Endometrium (tissue), 2 donors: ENCODE results near the gene NUMB.
"Not testable (repeated sequence)": the region's sequence is repeated elsewhere in the genome, so short reads cannot be mapped to it uniquely, and the experiment has no call there.

Source experiments
- FAIRE-seq: peaks from 2 replicates; lab custom pipeline; 2012; peaks lifted over from hg19 to GRCh38; lab: Jason Lieb, UNC
- donor health status: control.
- donor health status: control.

Gene NUMB

GRCh38 chr14:73465823-73466532, 7.6 kb upstream of the NUMB start:
- FAIRE-seq = no peak

GRCh38 chr14:73463411-73463810, 5.1 kb upstream of the NUMB start:
- FAIRE-seq = no peak

GRCh38 chr14:73462815-73463214, 4.5 kb upstream of the NUMB start:
- no peak for FAIRE-seq

GRCh38 chr14:73462048-73462715, 3.8 kb upstream of the NUMB start:
- no peak for FAIRE-seq

DNA sequence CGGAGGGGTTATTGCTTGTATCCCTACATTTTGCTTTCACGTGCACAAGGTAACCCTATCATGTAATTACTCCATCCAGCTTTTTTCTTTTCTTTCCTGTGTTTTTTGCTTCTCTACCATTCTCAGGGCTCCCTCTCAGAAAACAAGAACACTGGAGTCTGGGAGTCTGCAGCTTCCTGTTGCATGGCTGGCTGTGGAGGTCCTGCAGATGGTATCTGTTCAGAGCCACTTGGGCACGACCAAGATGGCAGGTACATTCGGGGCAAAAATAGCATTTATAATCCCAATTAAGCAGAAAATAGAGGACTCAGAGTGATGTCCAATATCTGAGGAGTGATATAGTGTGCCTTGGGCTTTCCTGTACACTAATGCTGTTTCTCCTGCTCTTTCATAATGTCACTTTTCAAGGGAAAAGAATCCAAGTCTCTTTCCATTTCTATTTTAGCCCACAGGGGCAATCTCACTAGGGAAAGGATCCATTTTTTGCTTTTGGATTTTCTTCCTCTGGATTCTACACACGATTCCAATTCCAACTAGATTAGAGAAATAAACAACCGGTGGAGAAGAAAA, 3.2 kb upstream of the NUMB start:
- FAIRE-seq = no peak

DNA sequence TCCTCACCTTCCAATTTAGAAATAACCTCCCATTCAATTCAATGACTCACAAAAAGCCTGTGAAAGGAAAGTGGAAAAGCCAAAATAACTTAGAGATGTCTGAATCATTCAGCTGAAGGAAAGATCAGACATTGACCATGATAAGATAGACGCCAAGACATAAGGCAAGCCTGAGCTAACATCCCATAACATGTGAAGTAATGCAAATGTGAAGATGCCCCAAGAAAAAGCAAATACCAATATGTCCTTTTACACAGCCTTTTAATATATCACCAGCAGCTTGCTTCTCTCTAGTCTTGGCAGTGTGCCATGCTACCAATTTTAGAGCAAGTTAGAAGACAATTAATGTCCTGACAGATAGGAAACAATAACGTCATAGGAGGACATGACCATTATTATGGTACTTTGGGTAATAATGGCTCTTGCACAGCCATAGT, 2.4 kb upstream of the NUMB start:
- no peak for FAIRE-seq

GRCh38 chr14:73459959-73460358, 1.6 kb upstream of the NUMB start:
- FAIRE-seq = no peak

GRCh38 chr14:73457924-73458182, 493 bp downstream of the NUMB start:
- no peak for FAIRE-seq

DNA sequence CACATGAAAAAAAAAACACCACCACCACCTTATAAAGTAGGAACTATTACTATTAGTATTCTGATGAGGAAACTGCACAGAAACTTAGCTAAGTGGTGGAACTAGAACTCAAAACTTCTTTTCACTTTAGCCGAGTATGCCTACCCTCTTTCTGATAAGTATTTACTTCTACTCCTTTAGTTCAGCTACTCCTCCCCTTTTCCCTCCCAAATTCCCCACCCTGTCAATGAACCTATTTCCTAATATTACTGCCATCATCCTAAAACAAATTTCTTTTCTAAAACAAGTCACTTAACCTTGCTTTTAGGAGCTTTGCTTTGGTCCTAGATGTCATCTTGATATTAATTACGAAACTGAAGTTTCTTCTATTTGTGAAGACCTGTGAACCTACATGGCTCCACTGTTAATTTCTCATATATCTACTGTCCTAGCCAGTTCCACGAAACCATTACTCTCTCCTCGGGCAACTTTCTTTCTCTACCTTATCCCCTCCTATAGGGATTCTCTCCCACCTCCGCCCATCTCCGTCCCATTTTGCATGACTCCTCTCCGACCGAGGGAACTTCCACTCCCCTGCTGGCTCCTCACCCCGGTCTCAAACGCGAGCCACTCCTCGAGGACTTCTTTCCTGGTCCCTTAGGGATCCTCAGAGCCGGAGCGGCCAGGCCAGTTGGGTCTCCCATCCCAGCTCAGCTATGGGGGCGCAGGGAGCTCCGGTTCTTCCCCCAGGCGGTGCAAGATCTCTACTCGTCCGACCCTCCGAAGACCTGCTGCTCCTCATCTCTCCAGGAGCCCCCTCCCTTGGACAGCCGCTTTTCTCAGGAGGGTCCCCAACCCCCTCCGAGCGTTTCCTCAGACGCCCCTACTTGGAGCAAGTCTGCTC, 1.1 kb downstream of the NUMB start:
- FAIRE-seq = no peak

GRCh38 chr14:73455294-73455693, 3.1 kb downstream of the NUMB start:
- no peak for FAIRE-seq

GRCh38 chr14:73452341-73453186, 5.8 kb downstream of the NUMB start:
- no peak for FAIRE-seq

DNA sequence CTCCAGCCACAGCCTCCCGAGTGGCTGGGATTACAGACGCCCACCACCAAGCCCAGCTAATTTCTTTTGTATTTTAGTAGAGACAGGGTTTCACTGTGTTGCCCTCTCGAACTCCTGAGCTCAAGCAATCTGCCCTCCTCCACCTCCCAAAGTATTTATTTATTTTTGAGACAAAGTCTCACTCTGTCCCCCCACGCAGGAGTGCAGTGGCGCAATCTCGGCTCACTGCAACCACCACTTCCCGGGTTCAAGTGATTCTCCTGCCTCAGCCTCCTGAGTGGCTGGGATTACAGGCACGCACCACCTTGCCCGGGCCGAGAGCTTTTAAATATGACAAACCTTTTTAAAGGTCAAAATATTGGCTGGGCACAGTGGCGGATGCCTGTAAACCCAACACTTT, 14.6 kb downstream of the NUMB start:
- no peak for FAIRE-seq

DNA sequence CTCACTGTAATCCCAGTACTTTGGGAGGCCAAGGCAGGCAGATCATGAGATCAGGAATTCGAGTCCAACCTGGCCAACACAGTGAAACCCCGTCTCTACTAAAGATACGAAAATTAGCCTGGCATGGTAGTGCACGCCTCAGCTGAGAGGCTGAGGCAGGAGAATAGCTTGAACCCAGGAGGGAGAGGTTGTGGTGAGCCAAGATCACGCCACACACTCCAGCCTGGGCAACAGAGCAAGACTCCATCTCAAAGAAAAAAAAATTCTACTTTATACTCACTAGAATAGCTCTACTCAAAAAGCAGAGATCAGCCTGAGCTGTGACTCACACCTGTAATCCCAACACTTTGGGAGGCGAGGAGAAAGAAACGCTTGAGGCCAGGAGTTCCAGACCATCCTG, 17.1 kb downstream of the NUMB start:
- no peak for FAIRE-seq

GRCh38 chr14:73438993-73439392, 19.4 kb downstream of the NUMB start:
- no peak for FAIRE-seq

DNA sequence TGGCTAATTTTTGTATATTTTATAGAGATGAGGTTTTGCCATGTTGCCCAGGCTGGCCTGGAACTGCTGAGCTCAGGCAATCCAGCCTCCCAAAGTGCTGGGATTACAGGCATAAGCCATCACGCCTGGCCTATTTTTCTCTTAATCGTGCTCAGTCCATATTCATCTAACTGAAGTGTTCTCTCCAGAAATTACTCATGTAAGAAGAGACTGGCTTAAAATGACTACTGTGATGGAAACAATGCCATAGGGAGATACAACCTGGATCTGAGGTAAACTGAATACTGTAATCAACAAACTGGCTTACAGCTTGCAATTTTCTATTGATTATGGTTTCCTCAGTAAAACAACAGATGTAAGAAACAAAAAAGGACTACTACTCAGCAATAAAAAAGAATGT, 21.1 kb downstream of the NUMB start:
- FAIRE-seq = no peak

DNA sequence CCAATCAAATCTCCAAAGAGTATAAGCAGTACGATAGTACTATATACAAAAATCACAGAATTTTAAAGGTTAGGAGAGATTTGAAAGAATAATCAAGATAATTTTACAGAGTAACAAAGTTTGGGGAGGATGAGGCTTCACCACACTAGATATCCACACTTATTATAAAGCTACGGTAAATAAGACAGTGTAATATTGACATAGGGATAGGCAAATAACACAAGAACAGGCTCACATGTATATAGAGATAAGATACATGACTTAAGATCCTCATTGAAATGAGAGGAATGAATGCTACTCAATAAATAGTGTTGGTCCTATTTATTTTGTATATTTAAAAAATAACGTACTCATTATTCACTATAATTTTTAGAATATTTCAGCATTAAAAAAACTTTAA, 26.2 kb downstream of the NUMB start:
- no peak for FAIRE-seq

DNA sequence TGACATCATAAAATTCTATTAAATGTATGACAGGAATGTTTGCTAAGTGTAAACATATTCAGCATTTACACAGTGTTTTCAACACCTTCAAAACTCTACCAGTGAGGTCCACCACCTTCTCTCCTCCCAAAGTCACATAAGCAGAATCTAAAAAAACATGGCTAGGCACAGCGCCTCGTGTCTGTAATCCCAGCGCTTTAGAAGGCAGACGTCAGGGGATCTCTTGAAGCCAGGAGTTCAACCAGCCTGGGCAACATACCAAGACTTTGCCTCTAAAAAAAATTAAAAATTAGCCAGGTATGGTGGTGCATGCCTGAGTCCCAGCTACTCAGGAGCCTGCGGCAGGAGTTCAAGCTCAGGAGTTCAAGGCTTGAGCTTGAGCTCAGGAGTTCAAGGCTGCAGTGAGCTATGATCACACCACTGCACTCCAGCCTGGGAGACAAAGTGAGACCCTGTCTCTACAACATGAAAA, 30.0 kb downstream of the NUMB start:
- FAIRE-seq = no peak

- no peak for FAIRE-seq
These were observed 30.7 kb downstream of the NUMB start for GRCh38 chr14:73427516-73428264.

DNA sequence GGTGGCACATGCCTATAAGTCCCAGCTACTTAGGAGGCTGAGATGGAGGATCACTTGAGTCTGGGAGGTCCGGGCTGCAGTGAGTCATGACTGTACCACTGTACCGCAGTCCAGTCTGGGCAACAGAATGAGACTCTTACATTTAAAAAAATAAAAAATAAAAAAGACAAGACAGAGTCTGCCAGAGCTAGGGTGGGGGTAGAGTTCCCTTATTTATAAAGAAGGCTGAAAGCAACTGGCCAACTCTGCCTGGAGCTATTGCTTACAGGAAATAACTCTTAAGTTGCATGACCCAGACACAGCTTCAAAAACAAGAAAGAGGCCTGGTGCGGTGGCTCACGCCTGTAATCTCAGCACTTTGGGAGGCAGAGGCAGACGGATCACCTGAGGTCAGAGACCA, 31.5 kb downstream of the NUMB start:
- no peak for FAIRE-seq

DNA sequence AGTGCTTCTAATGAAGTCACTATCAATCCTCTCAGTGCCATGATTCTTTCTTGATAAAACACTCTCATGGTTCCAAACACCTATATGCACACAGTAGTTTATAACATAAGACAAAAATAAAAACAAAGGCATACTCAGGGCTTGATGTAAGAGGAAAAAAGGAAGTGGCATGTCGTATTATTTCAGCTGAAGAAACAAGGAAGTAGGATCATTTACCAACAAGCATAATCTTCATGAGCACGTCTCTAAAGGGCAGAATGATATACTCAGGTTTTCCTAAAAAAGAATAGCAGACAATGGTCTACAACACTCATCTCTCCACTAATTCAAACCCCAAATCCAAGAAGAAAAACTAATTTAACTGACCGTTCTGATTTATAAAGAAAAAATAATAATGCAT, 33.9 kb downstream of the NUMB start:
- no peak for FAIRE-seq

DNA sequence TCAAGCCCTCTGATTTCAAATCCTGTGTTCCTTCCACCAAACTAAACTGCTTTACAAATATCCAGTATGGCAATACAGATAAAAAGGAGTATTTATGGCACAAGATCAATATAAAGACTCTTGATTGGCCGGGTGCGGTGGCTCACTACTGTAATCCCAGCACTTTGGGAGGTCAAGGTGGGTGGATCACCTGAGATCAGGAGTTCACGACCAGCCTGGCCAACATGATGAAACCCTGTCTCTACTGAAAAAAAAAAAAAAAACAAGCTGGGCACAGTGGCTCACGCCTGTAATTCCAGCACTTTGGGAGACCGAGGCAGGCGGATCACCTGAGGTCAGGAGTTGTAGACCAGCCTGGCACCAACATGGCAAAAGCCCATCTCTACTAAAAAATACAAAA, 35.3 kb downstream of the NUMB start:
- not testable (repeated sequence) for FAIRE-seq
